Measurements from ENCODE around the gene SDHA.
"Not testable (repeated sequence)": the region's sequence is repeated elsewhere in the genome, so short reads cannot be mapped to it uniquely, and the experiment has no call there.

SDHA gene

GRCh38 chr5:274346-274745 lies 56.2 kb downstream of the SDHA start:
- H3K4me3 ChIP-seq (ENCODE audit: low read length); H3K4me2 ChIP-seq (ENCODE audit: low read length); H3K9me3 ChIP-seq (replicated peaks; ENCODE audit: low read length); H3K4me1 ChIP-seq (ENCODE audit: control insufficient read depth, insufficient read depth, low read length); H3K27me3 ChIP-seq (ENCODE audit: control insufficient read depth, insufficient read depth, low read length); H3K9ac ChIP-seq (ENCODE audit: low read depth, low read length): not testable (repeated sequence)
- H3K36me3 ChIP-seq (ENCODE audit: insufficient read depth, low read length): peaks cover 24% of the 10 kb centered on the region

- Histone ChIP-seq H3K9ac (ENCODE audit: low read depth, low read length) (no peak overlapping the region), H3K4me1 (ENCODE audit: control insufficient read depth, insufficient read depth, low read length) (no peaks in the 10 kb centered on the region), H3K27me3 (ENCODE audit: control insufficient read depth, insufficient read depth, low read length) (no peaks in the 10 kb centered on the region), H3K36me3 (ENCODE audit: insufficient read depth, low read length) (peaks cover 26% of the 10 kb centered on the region), H3K4me2 (ENCODE audit: low read length) (no peak overlapping the region), H3K4me3 (ENCODE audit: low read length) (no peak overlapping the region), H3K9me3 (replicated peaks; ENCODE audit: low read length) (no peaks in the 10 kb centered on the region)
Observed at GRCh38 chr5:278646-279045, 60.5 kb downstream of the SDHA start.

GRCh38 chr5:279051-279665 lies 61.0 kb downstream of the SDHA start:
- not testable (repeated sequence) for H3K9ac ChIP-seq (ENCODE audit: low read depth, low read length)

GRCh38 chr5:285991-286557 lies 68.0 kb downstream of the SDHA start:
- Histone ChIP-seq H3K36me3 (ENCODE audit: insufficient read depth, low read length) (peaks cover 17% of the 10 kb centered on the region), H3K4me3 (ENCODE audit: low read length) (no peak overlapping the region), H3K27me3 (ENCODE audit: control insufficient read depth, insufficient read depth, low read length) (no peaks in the 10 kb centered on the region), H3K9ac (ENCODE audit: low read depth, low read length) (no peak overlapping the region), H3K9me3 (replicated peaks; ENCODE audit: low read length) (no peaks in the 10 kb centered on the region), H3K4me1 (ENCODE audit: control insufficient read depth, insufficient read depth, low read length) (no peaks in the 10 kb centered on the region), H3K4me2 (ENCODE audit: low read length) (no peak overlapping the region)

More at GRCh38 chr5:279051-279665, 61.0 kb downstream of the SDHA start:
- not testable (repeated sequence) for H3K4me3 ChIP-seq (ENCODE audit: low read length); H3K4me1 ChIP-seq (ENCODE audit: control insufficient read depth, insufficient read depth, low read length); H3K4me2 ChIP-seq (ENCODE audit: low read length); H3K27me3 ChIP-seq (ENCODE audit: control insufficient read depth, insufficient read depth, low read length); H3K9me3 ChIP-seq (replicated peaks; ENCODE audit: low read length)
- H3K36me3 ChIP-seq (ENCODE audit: insufficient read depth, low read length): peaks cover 25% of the 10 kb centered on the region

DNA sequence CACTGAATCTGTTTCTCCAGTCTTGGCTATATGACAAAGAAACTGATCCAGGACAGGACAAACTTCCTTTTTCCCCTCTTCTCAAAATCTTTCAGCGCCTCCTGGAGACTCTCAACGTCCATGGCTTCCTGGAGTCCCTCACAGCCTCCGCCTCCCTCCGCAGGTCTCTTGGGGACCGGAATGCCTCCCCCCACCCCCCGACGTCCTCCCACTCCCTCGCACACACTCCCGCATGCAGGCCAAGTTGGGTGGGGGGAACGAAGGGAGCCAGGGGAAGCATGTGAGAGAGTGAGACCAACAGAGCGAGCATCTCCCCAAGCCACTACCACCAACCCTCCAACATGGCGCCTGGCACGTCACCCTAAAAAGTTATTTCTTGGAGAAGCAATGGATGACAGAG lies 72.1 kb downstream of the SDHA start:
- H3K4me3 ChIP-seq (ENCODE audit: low read length); H3K27me3 ChIP-seq (ENCODE audit: control insufficient read depth, insufficient read depth, low read length): not testable (repeated sequence)

GRCh38 chr5:291345-291744 lies 73.2 kb downstream of the SDHA start:
- not testable (repeated sequence) for H3K36me3 ChIP-seq (ENCODE audit: insufficient read depth, low read length); H3K9ac ChIP-seq (ENCODE audit: low read depth, low read length); H3K4me2 ChIP-seq (ENCODE audit: low read length); H3K4me1 ChIP-seq (ENCODE audit: control insufficient read depth, insufficient read depth, low read length); H3K4me3 ChIP-seq (ENCODE audit: low read length); H3K9me3 ChIP-seq (replicated peaks; ENCODE audit: low read length); H3K27me3 ChIP-seq (ENCODE audit: control insufficient read depth, insufficient read depth, low read length)

More for the DNA sequence above, 72.1 kb downstream of the SDHA start:
- peaks cover 13% of the 10 kb centered on the region for H3K36me3 ChIP-seq (ENCODE audit: insufficient read depth, low read length)
- not testable (repeated sequence) for H3K9me3 ChIP-seq (replicated peaks; ENCODE audit: low read length); H3K9ac ChIP-seq (ENCODE audit: low read depth, low read length); H3K4me2 ChIP-seq (ENCODE audit: low read length); H3K4me1 ChIP-seq (ENCODE audit: control insufficient read depth, insufficient read depth, low read length)

DNA sequence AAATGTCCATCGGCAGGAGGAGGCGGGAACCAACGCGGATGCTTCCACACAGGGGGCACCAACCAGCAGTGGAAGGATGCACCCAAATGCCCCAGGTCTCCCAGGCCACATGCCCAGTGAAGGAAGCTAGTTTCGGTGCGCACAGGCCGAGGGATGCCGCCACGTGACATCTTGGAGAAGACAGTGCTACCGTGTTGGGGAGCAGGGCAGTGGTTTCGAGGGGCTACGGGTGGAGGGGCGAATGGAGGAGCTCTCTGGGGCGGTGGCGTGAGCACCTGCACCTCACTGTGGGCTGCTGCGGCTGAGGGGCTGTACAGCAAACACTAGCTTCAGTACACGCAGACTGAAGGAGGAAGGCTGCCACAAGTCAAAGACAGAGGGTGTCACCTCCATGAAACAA lies 76.7 kb downstream of the SDHA start:
- H3K4me1 ChIP-seq (ENCODE audit: control insufficient read depth, insufficient read depth, low read length); H3K9ac ChIP-seq (ENCODE audit: low read depth, low read length); H3K27me3 ChIP-seq (ENCODE audit: control insufficient read depth, insufficient read depth, low read length); H3K9me3 ChIP-seq (replicated peaks; ENCODE audit: low read length); H3K36me3 ChIP-seq (ENCODE audit: insufficient read depth, low read length); H3K4me3 ChIP-seq (ENCODE audit: low read length); H3K4me2 ChIP-seq (ENCODE audit: low read length): not testable (repeated sequence)

DNA sequence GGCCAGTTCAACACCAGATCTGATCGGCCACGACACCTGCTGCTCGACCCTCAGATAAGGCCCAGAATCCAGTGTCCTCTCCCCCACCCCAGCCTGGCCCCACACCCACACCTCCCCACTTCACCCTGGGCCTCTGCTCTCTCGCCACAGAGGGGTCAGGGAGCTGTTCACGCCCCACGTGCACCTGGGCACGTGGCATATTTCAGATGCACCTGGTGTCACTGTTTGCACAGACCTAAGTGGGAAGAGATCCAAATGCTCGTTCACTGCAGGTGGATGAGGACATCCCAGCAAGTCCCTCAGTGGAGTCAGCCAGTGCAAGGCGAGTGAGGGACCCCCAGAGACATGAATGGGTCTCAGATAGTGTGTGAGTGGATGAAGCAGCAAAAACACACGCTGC lies 78.1 kb downstream of the SDHA start:
- not testable (repeated sequence) for H3K36me3 ChIP-seq (ENCODE audit: insufficient read depth, low read length); H3K4me2 ChIP-seq (ENCODE audit: low read length); H3K4me3 ChIP-seq (ENCODE audit: low read length); H3K9me3 ChIP-seq (replicated peaks; ENCODE audit: low read length); H3K4me1 ChIP-seq (ENCODE audit: control insufficient read depth, insufficient read depth, low read length); H3K9ac ChIP-seq (ENCODE audit: low read depth, low read length); H3K27me3 ChIP-seq (ENCODE audit: control insufficient read depth, insufficient read depth, low read length)

GRCh38 chr5:296954-297353 lies 78.8 kb downstream of the SDHA start:
- not testable (repeated sequence) for H3K36me3 ChIP-seq (ENCODE audit: insufficient read depth, low read length); H3K4me3 ChIP-seq (ENCODE audit: low read length); H3K9me3 ChIP-seq (replicated peaks; ENCODE audit: low read length); H3K4me1 ChIP-seq (ENCODE audit: control insufficient read depth, insufficient read depth, low read length); H3K27me3 ChIP-seq (ENCODE audit: control insufficient read depth, insufficient read depth, low read length); H3K9ac ChIP-seq (ENCODE audit: low read depth, low read length); H3K4me2 ChIP-seq (ENCODE audit: low read length)

DNA sequence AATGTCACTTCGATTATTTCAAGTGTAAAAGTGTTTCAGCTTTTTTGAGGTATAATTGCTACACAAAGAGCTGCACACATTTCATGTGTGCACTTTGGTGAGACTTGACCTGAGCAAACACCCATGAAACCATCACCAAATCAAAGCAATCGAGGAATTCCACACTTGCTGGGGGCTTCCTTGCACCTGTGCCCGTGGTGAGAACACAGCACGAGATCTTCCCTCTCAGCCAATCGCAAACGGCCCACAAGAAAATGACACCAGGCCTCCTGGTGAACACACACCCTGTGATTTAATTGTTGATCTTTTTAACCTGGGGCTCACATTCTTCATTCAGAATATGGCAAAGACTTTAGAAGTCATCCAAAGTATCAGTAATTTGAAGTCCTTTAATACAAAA lies 79.3 kb downstream of the SDHA start:
- not testable (repeated sequence) for H3K9me3 ChIP-seq (replicated peaks; ENCODE audit: low read length); H3K36me3 ChIP-seq (ENCODE audit: insufficient read depth, low read length); H3K9ac ChIP-seq (ENCODE audit: low read depth, low read length); H3K4me3 ChIP-seq (ENCODE audit: low read length); H3K4me2 ChIP-seq (ENCODE audit: low read length); H3K4me1 ChIP-seq (ENCODE audit: control insufficient read depth, insufficient read depth, low read length); H3K27me3 ChIP-seq (ENCODE audit: control insufficient read depth, insufficient read depth, low read length)

GRCh38 chr5:297991-298736 lies 80.0 kb downstream of the SDHA start:
- H3K36me3 ChIP-seq (ENCODE audit: insufficient read depth, low read length); H3K4me1 ChIP-seq (ENCODE audit: control insufficient read depth, insufficient read depth, low read length); H3K4me3 ChIP-seq (ENCODE audit: low read length); H3K4me2 ChIP-seq (ENCODE audit: low read length); H3K9ac ChIP-seq (ENCODE audit: low read depth, low read length); H3K9me3 ChIP-seq (replicated peaks; ENCODE audit: low read length); H3K27me3 ChIP-seq (ENCODE audit: control insufficient read depth, insufficient read depth, low read length): not testable (repeated sequence)

DNA sequence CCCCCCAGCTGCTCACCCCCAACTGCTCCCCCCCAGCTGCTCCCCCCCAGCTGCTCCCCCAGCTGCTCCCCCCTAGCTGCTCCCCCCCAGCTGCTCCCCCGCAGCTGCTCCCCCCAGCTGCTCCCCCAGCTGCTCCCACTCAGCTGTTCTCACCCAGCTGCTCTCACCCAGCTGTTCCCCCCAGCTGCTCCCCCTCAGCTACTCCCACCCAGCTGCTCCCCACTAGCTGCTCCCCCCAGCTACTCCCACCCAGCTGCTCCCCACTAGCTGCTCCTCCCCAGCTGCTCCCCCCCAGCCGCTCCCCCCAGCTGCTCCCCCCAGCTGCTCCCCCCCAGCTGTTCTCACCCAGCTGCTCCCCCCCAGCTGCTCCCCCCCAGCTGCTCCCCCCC lies 80.6 kb downstream of the SDHA start:
- Histone ChIP-seq H3K4me1 (ENCODE audit: control insufficient read depth, insufficient read depth, low read length) (no peaks in the 10 kb centered on the region), H3K36me3 (ENCODE audit: insufficient read depth, low read length) (no peaks in the 10 kb centered on the region), H3K9me3 (replicated peaks; ENCODE audit: low read length) (no peaks in the 10 kb centered on the region)

More for the DNA sequence above, 80.6 kb downstream of the SDHA start:
- H3K9ac ChIP-seq (ENCODE audit: low read depth, low read length): no peak overlapping the region
- H3K4me2 ChIP-seq (ENCODE audit: low read length): no peak overlapping the region
- no peaks in the 10 kb centered on the region for H3K27me3 ChIP-seq (ENCODE audit: control insufficient read depth, insufficient read depth, low read length)
- no peak overlapping the region for H3K4me3 ChIP-seq (ENCODE audit: low read length)
